Stimulated activated CD4-positive, alpha-beta T cell treated with anti-CD3 and anti-CD28 coated beads, Interleukin-1b, Interleukin-23, amount 100 ng/mL, for 1 hour (primary cell): ENCODE data around the gene CHFR.
"Not testable (repeated sequence)": the region's sequence is repeated elsewhere in the genome, so short reads cannot be mapped to it uniquely, and the experiment has no call there.

Experiments used
- DNase-seq, 2 donors: peaks; one replicate each; pipeline ENCODE4 v3.0.0-alpha.2; 2020; ENCODE audit warnings: low read depth in 2 of 2

Gene CHFR

DNA sequence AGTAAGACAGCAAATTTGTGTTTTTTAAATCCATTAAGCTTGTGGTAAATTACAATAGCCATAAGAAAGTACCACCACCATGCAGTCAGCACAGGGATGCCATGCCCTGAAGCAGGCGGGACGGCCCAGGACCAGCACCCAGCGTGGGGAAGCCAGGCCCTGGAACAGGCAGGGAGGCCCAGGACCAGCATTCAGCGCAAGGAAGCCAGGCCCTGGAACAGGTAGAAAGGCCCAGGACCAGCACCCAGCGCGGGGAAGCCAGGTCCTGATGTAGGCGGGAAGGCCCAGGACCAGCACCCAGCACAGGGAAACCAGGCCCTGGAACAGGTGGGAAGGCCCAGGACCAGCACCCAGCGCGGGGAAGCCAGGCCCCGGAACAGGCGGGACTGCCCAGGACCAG is 13.2 kb downstream of the CHFR start:
- DNase-seq = no peak

DNA sequence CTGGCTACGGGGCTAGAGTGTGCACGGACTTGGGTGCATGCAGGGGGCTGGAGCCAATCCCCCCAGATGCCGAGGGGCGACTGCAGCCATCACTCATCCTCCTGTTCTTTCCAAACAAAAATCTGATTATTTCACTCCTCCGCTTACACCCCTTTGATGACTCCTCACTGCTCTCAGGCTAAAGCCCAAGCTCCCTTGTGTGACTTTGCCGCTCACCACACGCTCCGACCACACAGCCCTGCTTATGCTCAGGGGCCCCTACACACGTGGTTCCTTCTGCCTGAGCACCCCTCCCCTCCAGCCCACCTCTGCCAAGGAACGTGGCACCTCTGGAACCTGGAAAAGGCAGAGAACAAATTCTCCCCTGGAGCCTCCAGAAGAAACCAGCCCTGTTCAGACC is 13.7 kb downstream of the CHFR start:
- DNase-seq = no peak

DNA sequence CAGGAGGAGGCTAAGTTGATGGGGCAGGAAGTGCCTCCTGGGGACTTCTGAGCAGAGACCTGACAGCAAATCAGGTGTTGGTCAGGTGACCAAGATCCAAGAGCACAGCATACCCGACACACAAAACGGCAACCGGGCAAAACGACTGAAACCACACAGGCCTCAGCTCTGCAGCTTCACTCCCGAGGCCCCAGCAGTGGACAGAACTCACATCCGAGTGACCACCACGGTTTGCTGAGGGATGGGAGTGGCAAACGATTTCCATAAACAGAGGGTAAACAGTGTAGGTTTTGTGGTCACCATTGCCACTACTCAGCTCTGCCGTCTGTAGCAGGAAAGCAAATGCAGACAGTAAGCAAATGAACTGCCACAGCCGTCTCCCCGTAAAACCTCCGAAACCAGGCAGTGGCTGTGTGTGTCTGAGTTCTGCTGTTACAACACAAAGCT is 14.4 kb downstream of the CHFR start:
- DNase-seq = no peak

DNA sequence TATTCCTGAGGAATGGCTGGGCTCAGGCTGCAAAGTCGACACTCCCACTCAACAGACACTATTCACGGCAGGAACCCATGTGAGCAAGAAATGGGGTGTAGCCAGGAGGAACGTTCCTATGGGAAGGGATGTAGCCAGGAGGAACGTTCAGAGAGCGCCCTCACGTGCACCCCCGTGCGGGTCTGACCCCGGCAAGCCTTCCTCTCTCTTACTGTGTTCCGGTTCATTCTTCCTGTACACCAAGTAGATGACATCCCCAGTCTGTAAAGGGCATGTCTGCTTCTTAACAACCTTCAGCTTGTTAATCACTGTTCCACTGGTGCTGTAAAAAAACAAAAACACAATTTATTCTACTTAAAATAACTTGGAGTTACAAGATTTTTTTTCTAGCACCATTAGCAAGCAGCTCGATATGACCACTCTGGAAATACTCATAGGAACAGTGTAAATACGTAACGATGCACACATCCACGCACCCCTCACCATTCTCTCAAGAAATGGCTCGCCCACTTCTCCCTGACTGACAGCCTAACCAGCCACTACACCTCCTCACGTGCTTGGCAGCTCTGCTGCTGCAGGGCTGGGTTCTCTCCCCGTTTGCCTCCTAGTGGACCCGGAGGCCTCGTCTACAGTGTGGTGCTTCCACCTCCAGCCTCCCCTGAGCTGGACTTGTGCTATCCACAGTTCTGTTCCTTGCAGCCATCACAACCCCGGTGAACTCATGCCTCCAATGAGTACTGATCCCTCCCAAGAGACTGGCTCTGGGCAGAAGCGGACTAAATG is 15.1 kb downstream of the CHFR start:
- no peak for DNase-seq

DNA sequence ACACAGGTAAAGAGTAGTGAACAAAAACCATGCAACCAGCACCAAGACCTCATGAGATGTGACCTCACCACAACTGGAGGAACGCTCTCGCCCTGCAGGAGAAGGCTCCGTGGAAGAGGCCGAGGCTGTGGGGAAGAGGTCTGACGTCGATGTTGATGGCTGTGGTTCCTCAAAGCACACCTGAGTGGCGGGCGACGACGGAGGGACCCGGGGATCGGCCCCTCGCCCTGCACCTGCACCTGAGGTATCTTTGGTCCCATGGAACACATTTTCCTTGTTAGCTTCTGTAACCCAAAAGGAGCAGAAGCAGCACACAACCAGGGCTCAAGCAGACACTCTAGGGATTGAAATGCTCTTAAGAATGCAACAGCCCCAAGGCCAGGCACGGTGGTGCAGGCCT is 17.9 kb downstream of the CHFR start:
- DNase-seq = no peak

DNA sequence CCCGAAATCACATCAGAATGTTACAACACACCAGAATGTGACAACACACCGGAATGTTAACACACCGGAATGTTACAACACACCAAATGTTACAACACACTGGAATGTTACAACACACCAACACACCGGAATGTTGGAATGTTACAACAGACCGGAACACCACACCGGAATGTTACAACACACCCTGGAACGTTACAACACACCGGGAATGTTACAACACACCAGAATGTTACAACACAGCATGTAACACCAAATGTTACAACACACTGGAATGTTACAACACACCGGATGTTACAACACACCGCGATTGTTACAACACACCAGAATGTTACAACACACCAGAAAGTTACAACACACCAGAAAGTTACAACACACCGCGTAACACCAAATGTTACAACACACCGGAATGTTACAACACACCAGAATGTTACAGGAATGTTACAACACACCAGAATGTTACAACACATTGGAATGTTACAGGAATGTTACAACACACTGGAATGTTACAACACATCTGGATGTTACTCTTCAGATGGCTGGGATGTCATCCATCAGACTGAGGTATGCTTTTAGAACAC is 21.1 kb downstream of the CHFR start:
- DNase-seq = no peak

DNA sequence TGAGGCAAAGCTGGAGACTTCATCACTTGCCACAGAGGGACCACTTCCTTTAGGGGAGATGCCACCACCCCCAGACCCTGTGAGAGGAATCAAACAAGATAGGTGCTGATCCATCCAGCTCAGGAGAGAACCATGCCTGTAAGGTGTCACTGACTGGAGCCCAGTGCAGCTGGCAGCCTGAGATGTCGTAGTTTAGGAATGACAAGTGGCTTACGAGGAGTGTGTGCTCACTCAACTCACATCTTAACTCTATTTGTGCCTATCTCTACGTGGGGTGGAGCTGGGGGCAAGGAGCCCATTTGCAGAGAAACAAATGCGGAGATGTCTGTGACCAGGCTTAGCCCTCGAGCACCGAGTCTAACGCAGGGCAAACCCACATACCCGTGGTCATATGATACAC is 25.8 kb downstream of the CHFR start:
- DNase-seq = no peak

DNA sequence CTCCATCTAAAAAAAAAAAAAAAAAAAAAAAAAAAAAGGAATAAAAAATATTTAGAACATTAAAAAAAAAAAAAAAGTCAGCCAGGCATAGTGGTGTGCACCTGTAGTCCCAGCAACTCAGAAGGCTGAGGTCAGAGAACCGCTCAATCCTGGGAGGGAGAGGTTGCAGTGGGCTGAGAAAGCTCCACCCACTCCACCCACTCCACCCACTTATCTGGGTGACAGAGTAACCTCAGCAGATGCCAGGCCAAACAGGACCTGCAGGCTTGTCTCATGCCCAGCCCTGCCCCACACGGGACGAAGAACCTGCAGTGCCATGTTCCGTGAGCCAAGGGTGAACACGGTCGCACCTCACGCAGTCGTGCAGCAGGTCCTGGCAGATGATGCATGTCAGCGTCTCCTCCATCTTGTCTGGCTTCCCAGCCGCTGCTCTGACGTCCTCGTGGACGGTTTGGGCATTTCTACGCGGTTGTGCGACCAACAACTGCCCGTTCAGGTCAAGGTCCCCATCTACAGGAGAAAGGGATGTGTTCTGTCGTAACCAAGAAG is 28.6 kb downstream of the CHFR start:
- DNase-seq = no peak

DNA sequence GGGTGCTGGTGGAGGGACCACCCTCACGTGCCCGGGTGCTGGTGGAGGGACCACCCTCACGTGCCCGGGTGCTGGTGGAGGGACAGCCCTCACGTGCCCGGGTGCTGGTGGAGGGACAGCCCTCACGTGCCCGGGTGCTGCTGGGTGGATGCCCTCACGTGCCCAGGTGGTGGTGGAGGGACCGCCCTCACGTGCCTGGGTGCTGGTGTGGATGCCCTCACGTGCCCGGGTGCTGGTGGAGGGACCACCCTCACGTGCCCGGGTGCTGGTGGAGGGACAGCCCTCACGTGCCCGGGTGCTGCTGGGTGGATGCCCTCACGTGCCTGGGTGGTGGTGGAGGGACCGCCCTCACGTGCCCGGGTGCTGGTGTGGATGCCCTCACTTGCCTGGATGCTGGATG is 30.4 kb downstream of the CHFR start:
- not testable (repeated sequence) for DNase-seq

DNA sequence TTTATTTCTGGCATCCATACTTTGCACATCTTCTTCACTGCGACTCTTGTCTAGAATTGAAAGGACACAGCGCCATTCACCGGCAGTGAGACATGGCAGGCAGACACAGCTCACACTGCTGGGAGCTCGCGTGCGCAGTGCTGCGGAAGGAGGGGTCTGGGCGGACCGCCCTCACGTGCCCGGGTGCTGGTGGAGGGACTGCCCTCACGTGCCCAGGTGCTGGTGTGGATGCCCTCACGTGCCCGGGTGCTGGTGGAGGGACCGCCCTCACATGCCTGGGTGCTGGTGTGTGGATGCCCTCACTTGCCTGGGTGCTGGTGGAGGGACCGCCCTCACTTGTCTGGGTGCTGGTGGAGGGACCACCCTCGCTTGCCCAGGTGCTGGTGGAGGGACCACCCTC is 30.8 kb downstream of the CHFR start:
- DNase-seq = no peak

DNA sequence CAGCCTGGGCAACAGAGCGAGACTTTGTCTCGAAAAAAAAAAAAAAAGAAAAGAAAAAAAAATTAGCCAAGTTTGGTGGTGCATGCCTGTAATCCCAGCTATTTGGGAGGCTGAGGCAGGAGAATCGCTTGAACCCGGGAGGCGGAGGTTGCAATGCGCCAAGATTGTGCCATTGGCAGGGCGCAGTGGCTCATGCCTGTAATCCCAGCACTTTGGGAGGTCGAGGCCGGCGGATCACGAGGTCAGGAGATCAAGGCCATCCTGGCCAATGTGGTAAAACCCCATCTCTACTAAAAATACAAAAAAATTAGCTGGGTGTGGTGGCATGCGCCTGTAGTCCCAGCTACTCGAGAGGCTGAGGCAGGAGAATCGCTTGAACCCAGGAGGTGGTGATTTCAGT is 32.2 kb downstream of the CHFR start:
- DNase-seq = not testable (repeated sequence)

DNA sequence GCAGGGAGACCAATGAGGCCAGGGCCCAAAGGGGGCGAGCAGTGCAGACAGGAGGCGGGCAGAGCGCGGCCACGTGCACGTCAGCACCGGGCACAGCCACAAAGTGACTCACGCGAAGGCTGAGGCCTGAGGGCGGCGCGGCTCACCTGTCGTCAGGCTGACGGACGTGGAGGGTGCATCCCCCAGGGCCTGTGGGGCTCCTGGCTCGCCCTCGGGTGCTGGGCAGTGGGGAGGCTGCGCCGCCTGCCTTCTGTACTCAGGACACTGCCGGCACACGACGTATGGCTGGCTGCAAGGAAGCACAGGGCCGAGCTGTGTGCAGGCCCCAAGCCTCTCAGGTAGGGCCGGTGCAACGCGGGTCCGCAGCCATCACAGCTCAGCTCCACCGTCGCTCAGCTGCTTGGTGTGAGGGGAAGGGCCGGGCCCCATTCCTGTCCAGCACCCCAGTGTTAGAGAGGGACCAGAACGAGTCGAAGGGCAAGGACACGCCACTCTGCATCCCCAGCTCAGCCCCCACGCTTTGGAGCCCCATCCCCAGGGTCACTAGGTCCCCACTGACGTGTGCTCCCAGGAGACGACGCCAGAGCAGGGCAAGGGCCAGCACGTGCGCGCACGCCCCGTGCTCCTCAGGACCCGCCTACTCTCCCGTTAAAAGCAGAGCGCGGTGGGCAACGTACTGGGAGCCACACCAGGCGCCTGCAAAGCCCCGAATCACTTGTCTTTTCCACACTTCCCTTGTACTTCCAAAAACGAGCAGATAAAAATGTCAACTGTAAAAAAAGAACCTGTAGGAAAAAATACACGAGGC is 33.9 kb downstream of the CHFR start:
- no peak for DNase-seq

DNA sequence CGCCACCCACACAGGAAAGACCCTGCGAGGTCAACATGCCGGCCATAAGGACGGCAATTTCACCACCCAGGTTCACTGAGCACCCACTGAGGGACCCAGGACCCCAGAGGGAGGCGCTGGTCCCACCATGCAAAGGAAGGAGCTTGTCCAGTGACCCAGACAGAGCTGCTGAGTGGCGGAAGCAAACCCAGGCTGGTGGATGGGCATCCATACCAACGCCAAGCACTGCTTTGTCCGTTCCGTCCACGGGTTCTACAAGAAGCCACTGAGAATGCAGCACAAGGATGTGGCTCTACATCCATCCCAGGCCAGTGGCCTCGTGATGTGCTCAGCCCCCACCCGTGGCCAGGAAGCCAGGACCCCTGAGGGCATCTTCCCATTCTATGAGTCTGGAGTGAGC is 34.9 kb downstream of the CHFR start:
- no peak for DNase-seq

DNA sequence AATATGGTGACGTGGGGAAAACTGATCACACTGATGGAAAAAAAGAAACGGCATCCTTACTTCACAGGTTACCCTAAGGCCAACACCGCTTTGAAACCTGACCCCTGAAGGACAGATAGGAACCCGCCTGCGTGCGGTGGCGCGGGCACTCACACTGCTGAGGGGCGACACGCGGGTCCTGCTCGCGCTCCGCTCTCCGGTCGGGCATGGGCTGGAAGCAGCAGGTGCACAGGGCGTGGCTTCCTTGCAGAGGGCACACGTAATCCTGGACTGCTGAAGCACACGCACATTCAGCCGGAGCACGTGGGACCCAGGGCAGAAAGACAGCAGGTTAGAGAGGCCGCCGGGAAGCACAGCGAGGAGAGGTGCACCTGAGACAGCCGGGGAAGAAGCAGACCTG is 35.9 kb downstream of the CHFR start:
- DNase-seq = no peak

DNA sequence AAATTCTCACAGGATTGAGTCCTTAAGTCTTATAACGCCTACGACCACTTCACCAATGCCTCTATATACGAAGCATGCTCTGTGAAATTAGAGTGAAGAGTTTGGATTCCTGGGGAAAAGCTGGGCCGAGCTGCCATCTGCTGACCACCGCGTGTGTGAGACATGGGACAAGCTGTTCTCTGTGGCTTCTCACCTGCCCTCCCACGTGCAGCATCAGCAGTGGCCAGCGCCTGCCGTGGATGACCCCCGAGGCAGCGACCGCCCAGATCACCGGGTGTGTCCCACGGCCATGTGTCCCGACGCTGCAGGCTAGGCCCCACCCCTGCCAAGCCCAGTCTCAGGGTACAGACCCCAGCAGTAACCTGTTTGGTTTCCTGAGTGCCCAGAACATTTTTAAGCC is 37.1 kb downstream of the CHFR start:
- DNase-seq = no peak

DNA sequence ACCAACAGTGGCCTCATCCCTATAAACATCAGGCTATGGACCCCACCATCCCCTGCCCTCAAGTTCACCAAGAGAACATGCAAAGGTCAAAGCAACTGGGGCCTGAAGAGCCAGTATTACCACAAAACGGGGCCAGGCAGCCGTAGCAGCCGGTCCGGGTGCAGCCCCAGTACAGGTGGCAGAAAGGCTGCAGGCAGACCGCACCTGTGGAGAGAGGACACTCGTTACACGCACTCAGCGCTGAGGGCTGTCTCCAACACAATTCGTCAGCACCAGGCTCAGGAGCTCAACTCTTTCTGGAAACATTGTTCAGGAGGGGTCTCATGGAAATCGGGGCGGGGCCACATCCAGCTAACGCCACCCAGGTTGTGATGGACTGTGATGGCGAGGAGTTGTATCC is 38.9 kb downstream of the CHFR start:
- no peak for DNase-seq

DNA sequence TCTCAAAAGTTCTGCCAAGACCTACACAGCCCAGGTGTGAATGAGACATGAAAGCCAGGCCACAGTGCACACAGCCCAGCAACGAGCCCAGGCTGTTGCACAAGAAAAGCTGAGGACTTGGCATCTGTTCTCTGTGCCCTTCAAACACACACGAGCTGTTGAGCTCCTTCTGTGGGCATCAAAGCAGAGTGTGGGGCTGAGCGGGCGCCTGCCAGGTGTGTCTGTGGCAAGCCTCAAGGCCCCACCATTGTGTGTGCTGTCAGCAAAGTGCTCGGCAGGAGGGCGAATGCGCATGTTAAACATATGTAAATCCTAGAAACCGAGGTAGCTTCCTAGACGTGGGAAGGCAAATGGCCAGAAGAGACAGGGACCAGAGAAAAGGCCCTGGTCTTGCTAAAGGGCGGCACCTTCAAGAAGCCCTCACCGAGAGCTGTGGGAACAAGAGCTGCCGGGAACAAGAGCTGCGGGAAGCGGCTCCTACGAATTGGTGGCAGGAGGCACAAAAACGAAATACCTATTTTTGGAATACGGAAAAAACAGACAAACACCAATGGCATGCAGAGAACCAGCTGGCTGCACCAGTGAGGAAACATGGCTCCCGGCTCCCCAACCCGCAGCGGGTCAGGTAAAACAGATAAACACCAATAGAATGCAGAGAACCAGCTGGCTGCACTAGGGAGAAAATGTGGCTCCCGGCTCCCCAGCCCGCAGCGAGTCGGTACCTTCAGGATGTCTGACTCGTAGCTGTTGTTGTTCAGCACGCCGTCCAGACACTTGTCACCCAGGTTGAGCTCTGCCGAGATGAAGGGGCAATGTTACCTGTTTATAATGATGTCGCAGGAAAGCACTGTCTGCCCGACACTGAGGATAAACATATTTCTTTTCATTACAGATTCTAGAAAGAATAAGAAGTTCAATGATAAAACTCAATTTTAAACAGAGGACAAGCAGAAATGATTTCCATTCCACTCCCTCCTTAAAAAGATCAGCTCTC is 39.7 kb downstream of the CHFR start:
- DNase-seq = no peak

DNA sequence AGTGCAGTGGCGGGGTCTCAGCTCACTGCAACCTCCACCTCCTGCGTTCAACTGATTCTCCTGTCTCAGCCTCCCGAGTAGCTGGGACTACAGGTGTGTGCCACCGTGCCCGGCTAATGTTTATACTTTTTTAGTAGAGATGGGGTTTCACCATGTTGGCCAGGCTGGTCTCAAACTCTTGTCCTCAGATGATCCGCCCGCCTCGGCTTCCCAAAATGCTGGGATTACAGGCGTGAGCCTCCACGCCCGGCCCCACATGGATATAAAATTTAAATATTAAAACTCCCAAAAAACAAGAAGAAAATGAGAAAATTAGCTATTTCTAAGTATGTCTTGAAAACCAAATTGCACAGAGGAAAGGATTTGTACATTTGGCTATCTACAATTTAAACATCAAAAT is 42.7 kb downstream of the CHFR start:
- DNase-seq = not testable (repeated sequence)

DNA sequence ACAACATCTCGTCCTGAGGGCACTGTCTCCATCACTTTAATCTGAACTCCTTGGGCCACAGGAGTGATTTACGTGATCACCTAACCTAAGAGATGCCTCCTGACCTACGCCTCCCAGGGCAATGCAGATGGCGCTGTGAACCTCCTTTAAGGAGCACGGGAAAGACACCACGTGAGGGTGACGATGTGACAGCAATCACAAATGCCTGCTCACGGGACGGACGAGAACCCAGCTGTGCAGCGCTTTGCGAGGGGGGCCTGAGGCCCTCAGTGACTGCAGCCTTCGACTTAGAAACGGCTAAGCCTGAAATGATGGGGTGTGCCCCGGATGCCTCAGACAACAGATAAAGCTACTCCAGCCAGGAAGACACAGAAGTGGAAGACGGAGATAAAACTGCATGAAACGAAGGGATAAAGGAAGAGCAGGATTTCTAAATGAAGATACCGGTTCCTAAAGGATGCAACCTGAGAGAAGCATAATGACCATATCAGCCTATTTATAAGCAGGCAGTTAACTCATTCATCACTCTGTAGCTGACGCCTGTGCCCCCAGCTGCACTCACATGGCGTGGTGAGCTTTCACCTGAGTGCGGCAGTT is 44.9 kb downstream of the CHFR start:
- no peak for DNase-seq

DNA sequence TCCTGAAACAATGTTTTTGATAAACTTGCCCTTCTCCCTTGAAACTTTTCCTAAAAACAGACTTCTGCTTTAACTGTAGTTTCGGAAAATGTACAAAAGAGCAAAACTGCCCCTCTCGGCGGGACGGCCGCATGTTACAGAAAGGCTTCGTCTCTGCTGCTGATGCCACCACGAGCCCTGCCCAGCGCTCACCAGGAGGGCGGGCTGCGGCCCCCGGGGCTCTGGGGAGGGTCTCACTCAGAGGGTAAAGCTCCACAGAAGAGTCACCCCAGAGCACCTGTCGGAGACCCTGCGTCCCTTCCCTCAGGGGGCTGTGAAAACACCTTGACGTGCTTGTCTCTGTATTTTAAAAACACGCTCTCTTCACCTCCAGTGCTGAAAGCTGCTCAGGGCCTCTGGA is 46.3 kb downstream of the CHFR start:
- DNase-seq = no peak

DNA sequence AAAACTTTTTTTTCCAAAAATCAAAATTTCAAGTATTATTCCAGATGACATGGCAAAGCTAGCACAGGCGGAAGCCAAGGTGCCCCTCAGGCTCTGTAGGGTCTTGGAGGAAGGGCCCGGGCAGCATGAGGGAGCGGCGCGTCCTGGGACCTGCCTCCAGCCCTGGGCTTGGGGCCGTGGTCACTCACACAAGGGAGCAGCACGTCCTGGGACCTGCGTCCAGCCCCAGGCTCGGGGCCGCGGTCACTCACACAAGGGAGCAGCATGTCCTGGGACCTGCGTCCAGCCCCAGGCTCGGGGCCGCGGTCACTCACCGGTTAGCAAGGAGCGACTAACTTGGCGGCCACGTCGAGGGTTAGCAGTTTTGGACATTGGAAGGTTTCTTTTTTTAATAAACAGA is 46.9 kb downstream of the CHFR start:
- no peak for DNase-seq
